HepG2 (cell line): ENCODE data around the gene TNFRSF6B. TPM values are rescaled to one million over a fixed set of nuclear protein-coding genes. Genes with fewer than 3 reads are reported as not detected.

Experiments used
- EED ChIP-seq: sonication (generic); formaldehyde crosslinking; IDR thresholded peaks from 2 replicates; pipeline ENCODE4 v1.5.0; 2020; ENCODE audit warnings: mild to moderate bottlenecking, missing genetic modification reagents
- GLI4 ChIP-seq: sonication (generic); formaldehyde crosslinking; IDR thresholded peaks from 2 replicates; pipeline ENCODE4 v1.5.1; 2020; ENCODE audit warnings: missing genetic modification reagents, mild to moderate bottlenecking, moderate library complexity, borderline replicate concordance
- HNRNPL ChIP-seq: fragments of 200-400 bp; formaldehyde crosslinking; IDR thresholded peaks from 2 replicates; pipeline ENCODE4 v1.6.1; 2017; ENCODE audit warnings: mild to moderate bottlenecking, low read depth, low read length
- KDM2A ChIP-seq: sonication (generic); formaldehyde crosslinking; IDR thresholded peaks from 2 replicates; pipeline ENCODE4 v1.4.0; 2020; ENCODE audit warnings: low read depth, missing genetic modification reagents, borderline replicate concordance
- KLF11 ChIP-seq: IDR thresholded peaks from 2 replicates; pipeline ENCODE4 v1.6.1; 2016; ENCODE audit warnings: missing compliant biosample characterization
- KMT2B ChIP-seq: IDR thresholded peaks from 2 replicates; pipeline ENCODE4 v1.6.1; 2016; ENCODE audit warnings: missing genetic modification reagents, missing compliant biosample characterization
- LCORL ChIP-seq, 2 experiments: fragments of 450-650 bp in 1 of 2; sonication (generic) in 1 of 2; formaldehyde crosslinking in 1 of 2; IDR thresholded peaks; 2 replicates each; pipeline versions ENCODE4 v1.5.0 to v1.6.1; 2017 to 2020; ENCODE audit warnings: antibody characterized with exemption in 1 of 2, missing genetic modification reagents in 1 of 2
- MTF2 ChIP-seq: sonication (generic); formaldehyde crosslinking; IDR thresholded peaks from 2 replicates; pipeline ENCODE4 v1.5.0; 2020; ENCODE audit warnings: missing genetic modification reagents, borderline replicate concordance
- MXD4 ChIP-seq: IDR thresholded peaks from 2 replicates; pipeline ENCODE4 v1.6.1; 2016; ENCODE audit warnings: mild to moderate bottlenecking, missing biosample characterization, missing genetic modification reagents
- NFKBIZ ChIP-seq: IDR thresholded peaks from 2 replicates; pipeline ENCODE4 v1.6.1; 2018; ENCODE audit warnings: missing genetic modification reagents, missing compliant biosample characterization
- RCOR2 ChIP-seq: IDR thresholded peaks from 2 replicates; pipeline ENCODE4 v1.6.1; 2016; ENCODE audit warnings: missing biosample characterization, missing genetic modification reagents
- REPIN1 ChIP-seq: sonication (generic); formaldehyde crosslinking; IDR thresholded peaks from 2 replicates; pipeline ENCODE4 v1.8.0; 2022; ENCODE audit warnings: missing genetic modification reagents, low read depth, mild to moderate bottlenecking, borderline replicate concordance
- ZNF205 ChIP-seq: IDR thresholded peaks from 2 replicates; pipeline ENCODE4 v1.6.1; 2018; ENCODE audit warnings: missing biosample characterization, missing genetic modification reagents
- ZNF333 ChIP-seq: sonication (generic); formaldehyde crosslinking; IDR thresholded peaks from 2 replicates; pipeline ENCODE4 v1.4.0; 2020; ENCODE audit warnings: mild to moderate bottlenecking, missing genetic modification reagents, borderline replicate concordance
- ZNF468 ChIP-seq: sonication (generic); formaldehyde crosslinking; IDR thresholded peaks from 2 replicates; pipeline ENCODE4 v1.8.0; 2022; ENCODE audit warnings: mild to moderate bottlenecking, moderate library complexity, missing genetic modification reagents
- ZNF510 ChIP-seq: sonication (generic); formaldehyde crosslinking; IDR thresholded peaks from 2 replicates; pipeline ENCODE4 v1.4.0; 2020; ENCODE audit warnings: low read depth, mild to moderate bottlenecking, missing genetic modification reagents
- ZNF567 ChIP-seq: sonication (generic); formaldehyde crosslinking; IDR thresholded peaks from 2 replicates; pipeline ENCODE4 v1.8.1; 2023; ENCODE audit warnings: mild to moderate bottlenecking, missing genetic modification reagents, borderline replicate concordance
- ZNF577 ChIP-seq: sonication (generic); formaldehyde crosslinking; IDR thresholded peaks from 2 replicates; pipeline ENCODE4 v1.4.0; 2020; ENCODE audit warnings: mild to moderate bottlenecking, low read depth, missing genetic modification reagents, borderline replicate concordance
- ZNF670 ChIP-seq: sonication (generic); formaldehyde crosslinking; IDR thresholded peaks from 2 replicates; pipeline ENCODE4 v1.8.0; 2022; ENCODE audit warnings: mild to moderate bottlenecking, missing genetic modification reagents, borderline replicate concordance
- polyA plus RNA-seq, 8 experiments: library from polyadenylated mRNA; depleted of rRNA in 3 of 8; stranded (reverse) in 7 of 8; unstranded in 1 of 8; fragments of >200 nt; fragmentation: Illumina TruSeq in 4 of 8; extraction: Trizol in 4 of 8; gene quantifications; 2 replicates each; pipeline versions ENCODE4 v1.2.1 to v1.2.3, GENCODE V29; 2011 to 2016; ENCODE audit warnings: low read depth in 4 of 8, missing spikeins in 1 of 8, mixed read lengths in 1 of 8; ENCODE audit not compliant: insufficient read depth in 1 of 8
- total RNA-seq, 5 experiments: library from RNA; depleted of rRNA; stranded (reverse); fragments of >200 nt; fragmentation: Illumina TruSeq; extraction: Trizol; gene quantifications; 2 replicates each; pipeline ENCODE4 v1.2.3, GENCODE V29; 2016; ENCODE audit warnings: low read depth in 1 of 5
- TF ChIP-seq, protein P1 (sequence below): sonication (generic); formaldehyde crosslinking; IDR thresholded peaks from 2 replicates; pipeline ENCODE4 v1.8.1; 2022; ENCODE audit warnings: low read depth, mild to moderate bottlenecking, missing genetic modification reagents
- TF ChIP-seq, protein P2 (sequence below): sonication (generic); formaldehyde crosslinking; IDR thresholded peaks from 2 replicates; pipeline ENCODE4 v1.5.0; 2020; ENCODE audit warnings: mild to moderate bottlenecking, missing genetic modification reagents, moderate library complexity
- TF ChIP-seq, protein P3 (sequence below): sonication (generic); formaldehyde crosslinking; IDR thresholded peaks from 2 replicates; pipeline ENCODE4 v1.4.0; 2020; ENCODE audit warnings: missing genetic modification reagents, borderline replicate concordance

The TNFRSF6B gene
- total and polyA plus RNA-seq, 2 of the 13 experiments (the other 11 are each of a cell fraction or from before 2014, with no cell fraction given), result 0.24 TPM; not detected in 1

DNA sequence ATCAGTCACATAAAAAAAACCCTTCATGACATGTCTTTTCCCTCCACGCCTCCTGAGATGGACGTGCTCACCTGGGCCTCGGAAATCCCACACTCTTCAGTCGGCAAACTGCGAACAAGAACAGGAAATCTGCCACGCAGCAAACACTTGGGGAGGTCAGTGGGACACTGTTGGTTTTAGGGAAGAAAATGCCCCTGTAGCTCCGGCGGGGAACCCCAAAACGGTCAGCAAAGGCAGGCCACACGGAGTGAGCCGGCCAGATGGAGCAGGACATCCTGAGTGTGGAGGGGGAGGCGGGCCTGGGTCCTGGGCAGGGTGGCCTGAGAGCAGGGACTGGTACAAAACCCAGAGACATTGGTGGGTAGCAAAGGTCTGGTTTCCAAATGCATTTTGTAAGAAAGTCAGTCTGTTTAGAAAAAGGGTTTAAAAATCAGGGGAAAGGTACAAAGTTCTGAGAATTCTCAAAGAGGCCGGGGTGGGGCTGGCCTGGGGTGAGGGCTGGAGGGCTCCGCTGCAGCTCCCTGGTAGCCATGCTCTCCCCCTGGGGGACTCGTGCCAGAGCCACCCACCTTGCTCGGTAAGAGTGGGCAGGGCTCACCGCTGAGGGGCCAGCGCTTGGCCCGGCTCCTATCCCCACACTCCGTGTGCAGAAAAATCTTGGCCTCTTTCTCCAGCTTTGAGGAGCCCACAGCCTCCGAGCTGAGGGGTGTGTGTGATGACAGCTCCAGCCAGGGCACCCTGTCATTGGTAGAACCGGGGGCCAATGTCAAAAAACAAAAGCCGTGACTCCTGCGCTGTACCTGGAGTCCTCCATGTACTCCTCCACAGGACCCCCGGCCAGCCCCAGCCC lies 48.3 kb downstream of the TNFRSF6B start (continued):
- TF ChIP-seq, protein P1, sequence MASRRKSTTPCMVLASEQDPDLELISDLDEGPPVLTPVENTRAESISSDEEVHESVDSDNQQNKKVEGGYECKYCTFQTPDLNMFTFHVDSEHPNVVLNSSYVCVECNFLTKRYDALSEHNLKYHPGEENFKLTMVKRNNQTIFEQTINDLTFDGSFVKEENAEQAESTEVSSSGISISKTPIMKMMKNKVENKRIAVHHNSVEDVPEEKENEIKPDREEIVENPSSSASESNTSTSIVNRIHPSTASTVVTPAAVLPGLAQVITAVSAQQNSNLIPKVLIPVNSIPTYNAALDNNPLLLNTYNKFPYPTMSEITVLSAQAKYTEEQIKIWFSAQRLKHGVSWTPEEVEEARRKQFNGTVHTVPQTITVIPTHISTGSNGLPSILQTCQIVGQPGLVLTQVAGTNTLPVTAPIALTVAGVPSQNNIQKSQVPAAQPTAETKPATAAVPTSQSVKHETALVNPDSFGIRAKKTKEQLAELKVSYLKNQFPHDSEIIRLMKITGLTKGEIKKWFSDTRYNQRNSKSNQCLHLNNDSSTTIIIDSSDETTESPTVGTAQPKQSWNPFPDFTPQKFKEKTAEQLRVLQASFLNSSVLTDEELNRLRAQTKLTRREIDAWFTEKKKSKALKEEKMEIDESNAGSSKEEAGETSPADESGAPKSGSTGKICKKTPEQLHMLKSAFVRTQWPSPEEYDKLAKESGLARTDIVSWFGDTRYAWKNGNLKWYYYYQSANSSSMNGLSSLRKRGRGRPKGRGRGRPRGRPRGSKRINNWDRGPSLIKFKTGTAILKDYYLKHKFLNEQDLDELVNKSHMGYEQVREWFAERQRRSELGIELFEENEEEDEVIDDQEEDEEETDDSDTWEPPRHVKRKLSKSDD (CRISPR knock-in tag), result no peak
- TF ChIP-seq MTF2 (CRISPR knock-in tag), result no peak
- TF ChIP-seq NFKBIZ, result no peak
- TF ChIP-seq ZNF333 (CRISPR knock-in tag), result no peak
- no peak for TF ChIP-seq KMT2B (CRISPR knock-in tag)
- TF ChIP-seq ZNF468 (CRISPR knock-in tag), result no peak
- TF ChIP-seq KLF11 (CRISPR knock-in tag), result no peak
- TF ChIP-seq REPIN1 (CRISPR knock-in tag), result peak; percentile 76; the same call in 1 of the 2 replicates
- TF ChIP-seq RCOR2, result no peak
- no peak for TF ChIP-seq ZNF670
- TF ChIP-seq, protein P2, sequence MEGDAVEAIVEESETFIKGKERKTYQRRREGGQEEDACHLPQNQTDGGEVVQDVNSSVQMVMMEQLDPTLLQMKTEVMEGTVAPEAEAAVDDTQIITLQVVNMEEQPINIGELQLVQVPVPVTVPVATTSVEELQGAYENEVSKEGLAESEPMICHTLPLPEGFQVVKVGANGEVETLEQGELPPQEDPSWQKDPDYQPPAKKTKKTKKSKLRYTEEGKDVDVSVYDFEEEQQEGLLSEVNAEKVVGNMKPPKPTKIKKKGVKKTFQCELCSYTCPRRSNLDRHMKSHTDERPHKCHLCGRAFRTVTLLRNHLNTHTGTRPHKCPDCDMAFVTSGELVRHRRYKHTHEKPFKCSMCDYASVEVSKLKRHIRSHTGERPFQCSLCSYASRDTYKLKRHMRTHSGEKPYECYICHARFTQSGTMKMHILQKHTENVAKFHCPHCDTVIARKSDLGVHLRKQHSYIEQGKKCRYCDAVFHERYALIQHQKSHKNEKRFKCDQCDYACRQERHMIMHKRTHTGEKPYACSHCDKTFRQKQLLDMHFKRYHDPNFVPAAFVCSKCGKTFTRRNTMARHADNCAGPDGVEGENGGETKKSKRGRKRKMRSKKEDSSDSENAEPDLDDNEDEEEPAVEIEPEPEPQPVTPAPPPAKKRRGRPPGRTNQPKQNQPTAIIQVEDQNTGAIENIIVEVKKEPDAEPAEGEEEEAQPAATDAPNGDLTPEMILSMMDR, result peak; percentile 12; the same call in 1 of the 2 replicates
- TF ChIP-seq ZNF205 (CRISPR knock-in tag), result peak; percentile 65; the same call in 1 of the 2 replicates
- TF ChIP-seq ZNF567, result no peak
- 0 out of 2 replicates have a peak, but pooled peaks have one; percentile 44 for TF ChIP-seq ZNF510 (CRISPR knock-in tag)
- no peak for TF ChIP-seq ZNF577 (CRISPR knock-in tag)
- TF ChIP-seq KDM2A (CRISPR knock-in tag), result peak; percentile 92
- TF ChIP-seq HNRNPL, result peak; percentile 63
- TF ChIP-seq MXD4, result 0 out of 2 replicates have a peak, but pooled peaks have one; percentile 51
- TF ChIP-seq, protein P3, sequence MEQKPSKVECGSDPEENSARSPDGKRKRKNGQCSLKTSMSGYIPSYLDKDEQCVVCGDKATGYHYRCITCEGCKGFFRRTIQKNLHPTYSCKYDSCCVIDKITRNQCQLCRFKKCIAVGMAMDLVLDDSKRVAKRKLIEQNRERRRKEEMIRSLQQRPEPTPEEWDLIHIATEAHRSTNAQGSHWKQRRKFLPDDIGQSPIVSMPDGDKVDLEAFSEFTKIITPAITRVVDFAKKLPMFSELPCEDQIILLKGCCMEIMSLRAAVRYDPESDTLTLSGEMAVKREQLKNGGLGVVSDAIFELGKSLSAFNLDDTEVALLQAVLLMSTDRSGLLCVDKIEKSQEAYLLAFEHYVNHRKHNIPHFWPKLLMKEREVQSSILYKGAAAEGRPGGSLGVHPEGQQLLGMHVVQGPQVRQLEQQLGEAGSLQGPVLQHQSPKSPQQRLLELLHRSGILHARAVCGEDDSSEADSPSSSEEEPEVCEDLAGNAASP (CRISPR knock-in tag), result no peak; the same call in 1 of the 2 replicates
- no peak for TF ChIP-seq GLI4 (CRISPR knock-in tag)
- no peak for TF ChIP-seq LCORL (IDR thresholded peaks at IDR 0.05)
- peak; percentile 83; the same call in 1 of the 2 replicates for TF ChIP-seq LCORL (CRISPR knock-in tag; IDR thresholded peaks at IDR 0.05)
- no peak for TF ChIP-seq EED (CRISPR knock-in tag)
